OCI-LY3 (cell line): ENCODE measurements around the gene FRK.

Source experiments
- H2AFZ ChIP-seq: fragments of 200-600, 300-600 bp; shearing (Covaris generic); 2 replicates; pipeline ENCODE4 v1.6.0; 2014; ENCODE audit warnings: antibody characterized with exemption, low read depth, low read length
- H3K27ac ChIP-seq: fragments of 200-600, 300-600 bp; sonication (generic); 2 replicates; pipeline ENCODE4 v1.5.1; 2014; ENCODE audit warnings: mild to moderate bottlenecking, low read length, moderate library complexity, mixed read lengths
- H3K27me3 ChIP-seq: fragments of 200-600, 300-600 bp; sonication (generic); 2 replicates; pipeline ENCODE4 v1.6.1; 2014; ENCODE audit warnings: low read depth, low read length, mixed read lengths
- H3K36me3 ChIP-seq: fragments of 200-600, 300-600 bp; sonication (generic); replicated peaks from 2 replicates; pipeline ENCODE3; 2014; ENCODE audit warnings: low read depth, low read length, mixed read lengths
- H3K4me1 ChIP-seq: fragments of 300-600, 200-600 bp; sonication (generic); 2 replicates; pipeline ENCODE4 v1.6.1; 2014; ENCODE audit warnings: low read length, mixed read lengths
- H3K4me2 ChIP-seq: fragments of 200-600, 300-600 bp; sonication (generic); 2 replicates; pipeline ENCODE4 v1.6.1; 2014; ENCODE audit warnings: low read length, mixed read lengths
- H3K4me3 ChIP-seq: fragments of 300-600, 200-600 bp; sonication (generic); 2 replicates; pipeline ENCODE4 v1.5.1; 2014; ENCODE audit warnings: antibody characterized with exemption, mild to moderate bottlenecking, low read length, moderate library complexity
- H3K79me2 ChIP-seq: fragments of 300-600, 200-600 bp; shearing (Covaris generic); 2 replicates; pipeline ENCODE4 v1.6.1; 2014; ENCODE audit warnings: mild to moderate bottlenecking, low read length, mixed read lengths
- H3K9ac ChIP-seq: fragments of 300-600, 200-600 bp; shearing (Covaris generic); 2 replicates; pipeline ENCODE4 v1.6.0; 2014; ENCODE audit warnings: mild to moderate bottlenecking, low read length, moderate library complexity
- H3K9me3 ChIP-seq: fragments of 200-600, 300-600 bp; shearing (Covaris generic); 2 replicates; pipeline ENCODE4 v1.6.1; 2014; ENCODE audit warnings: low read length, mixed read lengths; ENCODE audit not compliant: insufficient read depth
- H4K20me1 ChIP-seq: fragments of 200-600, 300-600 bp; sonication (generic); 2 replicates; pipeline ENCODE4 v1.6.1; 2016; ENCODE audit warnings: low read length, mixed read lengths; ENCODE audit not compliant: insufficient read depth
- EZH2phosphoT487 ChIP-seq: fragments of 200-600 bp; shearing (Covaris generic); IDR thresholded peaks from 2 replicates; pipeline ENCODE4 v1.6.1; 2018; ENCODE audit warnings: antibody characterized with exemption, mixed run types, low read depth
- TF ChIP-seq, protein P1 (sequence below): fragments of 200-600, 300-600 bp; sonication (generic); IDR thresholded peaks from 2 replicates; pipeline ENCODE4 v1.5.1; 2014; ENCODE audit warnings: antibody characterized with exemption, low read length, low read depth

The FRK gene

DNA sequence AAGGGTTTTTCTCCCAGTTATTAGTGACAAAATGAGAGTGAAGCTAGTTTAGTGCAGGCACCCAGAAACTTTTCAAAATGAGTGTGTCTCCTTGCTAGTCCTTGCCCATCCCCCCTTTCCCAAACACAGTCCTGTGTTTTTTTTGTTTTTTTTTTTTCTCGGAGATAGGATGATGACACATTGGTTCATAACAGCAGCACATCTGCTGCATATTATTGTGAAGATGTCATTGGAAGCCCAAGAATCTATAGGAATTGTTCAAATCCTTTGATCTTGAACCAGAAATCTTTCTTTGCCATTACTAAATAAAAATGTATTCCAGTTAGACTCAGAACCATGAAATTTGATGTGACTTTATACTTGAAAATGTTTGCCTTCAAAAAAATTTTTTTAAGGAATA lies 162.4 kb downstream of the FRK start:
- no peak overlapping the region for H3K9ac ChIP-seq

GRCh38 chr6:115896538-115897129 lies 164.1 kb downstream of the FRK start:
- no peaks in the 10 kb centered on the region for H3K79me2 ChIP-seq
- H4K20me1 ChIP-seq = no peaks in the 10 kb centered on the region
- no peak overlapping the region for H3K27ac ChIP-seq
- H3K4me3 ChIP-seq = no peak overlapping the region; the same call in 1 of the 2 replicates
- TF ChIP-seq, protein P1, sequence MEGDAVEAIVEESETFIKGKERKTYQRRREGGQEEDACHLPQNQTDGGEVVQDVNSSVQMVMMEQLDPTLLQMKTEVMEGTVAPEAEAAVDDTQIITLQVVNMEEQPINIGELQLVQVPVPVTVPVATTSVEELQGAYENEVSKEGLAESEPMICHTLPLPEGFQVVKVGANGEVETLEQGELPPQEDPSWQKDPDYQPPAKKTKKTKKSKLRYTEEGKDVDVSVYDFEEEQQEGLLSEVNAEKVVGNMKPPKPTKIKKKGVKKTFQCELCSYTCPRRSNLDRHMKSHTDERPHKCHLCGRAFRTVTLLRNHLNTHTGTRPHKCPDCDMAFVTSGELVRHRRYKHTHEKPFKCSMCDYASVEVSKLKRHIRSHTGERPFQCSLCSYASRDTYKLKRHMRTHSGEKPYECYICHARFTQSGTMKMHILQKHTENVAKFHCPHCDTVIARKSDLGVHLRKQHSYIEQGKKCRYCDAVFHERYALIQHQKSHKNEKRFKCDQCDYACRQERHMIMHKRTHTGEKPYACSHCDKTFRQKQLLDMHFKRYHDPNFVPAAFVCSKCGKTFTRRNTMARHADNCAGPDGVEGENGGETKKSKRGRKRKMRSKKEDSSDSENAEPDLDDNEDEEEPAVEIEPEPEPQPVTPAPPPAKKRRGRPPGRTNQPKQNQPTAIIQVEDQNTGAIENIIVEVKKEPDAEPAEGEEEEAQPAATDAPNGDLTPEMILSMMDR = peak; percentile 77
- no peak for TF ChIP-seq EZH2phosphoT487
- no peak overlapping the region for H2AFZ ChIP-seq
- H3K9me3 ChIP-seq = no peaks in the 10 kb centered on the region
- peak overlapping the region; percentile 14 for H3K4me2 ChIP-seq
- H3K36me3 ChIP-seq = no peaks in the 10 kb centered on the region
- peaks cover 26% of the 10 kb centered on the region for H3K4me1 ChIP-seq
- H3K9ac ChIP-seq = no peak overlapping the region
- H3K27me3 ChIP-seq = no peaks in the 10 kb centered on the region

More for the DNA sequence above, 162.4 kb downstream of the FRK start:
- Histone ChIP-seq H3K9me3 (no peaks in the 10 kb centered on the region), H2AFZ (no peak overlapping the region), H3K4me1 (peaks cover 18% of the 10 kb centered on the region), H3K4me3 (no peak overlapping the region), H3K27ac (no peak overlapping the region), H4K20me1 (no peaks in the 10 kb centered on the region), H3K4me2 (peak overlapping the region; percentile 35; the same call in 1 of the 2 replicates), H3K36me3 (no peaks in the 10 kb centered on the region), H3K27me3 (no peaks in the 10 kb centered on the region), H3K79me2 (no peaks in the 10 kb centered on the region)
- TF ChIP-seq, protein P1 = no peak
- no peak for TF ChIP-seq EZH2phosphoT487

- Histone ChIP-seq H3K27me3 (no peaks in the 10 kb centered on the region), H3K4me1 (peaks cover 37% of the 10 kb centered on the region), H3K9ac (no peak overlapping the region), H3K79me2 (no peaks in the 10 kb centered on the region), H3K9me3 (no peaks in the 10 kb centered on the region), H3K36me3 (no peaks in the 10 kb centered on the region), H3K27ac (no peak overlapping the region), H2AFZ (no peak overlapping the region), H3K4me2 (no peak overlapping the region), H4K20me1 (no peaks in the 10 kb centered on the region), H3K4me3 (no peak overlapping the region)
- TF ChIP-seq, protein P1 = no peak
- TF ChIP-seq EZH2phosphoT487 = no peak
Measured at GRCh38 chr6:115894426-115894992, 166.2 kb downstream of the FRK start.

DNA sequence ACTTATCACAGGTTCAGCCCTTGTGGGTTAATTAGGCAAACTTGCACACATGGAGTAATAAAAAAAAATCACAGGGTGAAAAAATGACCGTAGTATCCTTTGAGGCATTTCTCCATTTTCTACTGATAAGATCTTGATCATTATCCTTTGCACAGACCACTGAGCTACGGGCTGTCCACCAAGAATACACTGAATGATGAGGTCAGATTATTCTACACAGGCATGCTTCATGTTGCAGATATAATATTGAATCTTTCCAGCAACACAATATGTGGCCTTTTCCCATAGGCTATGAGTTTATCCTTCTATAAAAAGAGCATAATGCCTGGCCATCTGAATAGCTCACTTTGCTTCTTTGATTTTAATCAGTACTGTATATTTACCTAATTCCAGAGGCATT lies 168.9 kb downstream of the FRK start:
- Histone ChIP-seq H3K4me1 (peaks cover 28% of the 10 kb centered on the region), H3K9ac (no peak overlapping the region)

More for the DNA sequence above, 168.9 kb downstream of the FRK start:
- TF ChIP-seq EZH2phosphoT487 = no peak
- TF ChIP-seq, protein P1 = no peak
- Histone ChIP-seq H3K79me2 (no peaks in the 10 kb centered on the region), H3K36me3 (no peaks in the 10 kb centered on the region), H3K4me3 (no peak overlapping the region), H3K4me2 (peak overlapping the region; percentile 48), H2AFZ (no peak overlapping the region), H3K27me3 (no peaks in the 10 kb centered on the region), H4K20me1 (no peaks in the 10 kb centered on the region), H3K27ac (peak overlapping the region; percentile 42), H3K9me3 (no peaks in the 10 kb centered on the region)
